GM10266 (cell line): ENCODE data around the gene SLC11A1.

Experiments
- DNase-seq: peaks from one replicate; pipeline ENCODE4 v3.0.0; 2012; ENCODE audit errors: extremely low spot score
- CTCF ChIP-seq: IDR thresholded peaks from 2 replicates; pipeline ENCODE4 v1.5.1; 2012; ENCODE audit warnings: mild to moderate bottlenecking, low read depth; ENCODE audit not compliant: control insufficient read depth, insufficient read depth; ENCODE audit errors: missing control alignments

SLC11A1 gene

GRCh38 chr2:218393750-218394290 is 11.7 kb downstream of the SLC11A1 start:
- no peak for TF ChIP-seq CTCF
- DNase-seq = no peak

- no peak for TF ChIP-seq CTCF
- DNase-seq = no peak
These were observed 12.4 kb downstream of the SLC11A1 start for GRCh38 chr2:218394298-218395089.

GRCh38 chr2:218395090-218395444 is 13.0 kb downstream of the SLC11A1 start:
- TF ChIP-seq CTCF = no peak
- DNase-seq = no peak

GRCh38 chr2:218395456-218395825 is 13.4 kb downstream of the SLC11A1 start:
- no peak for DNase-seq
- no peak for TF ChIP-seq CTCF

GRCh38 chr2:218395826-218396687 is 14.0 kb downstream of the SLC11A1 start:
- TF ChIP-seq CTCF = peak; percentile 81
- peak; percentile 95 for DNase-seq

- TF ChIP-seq CTCF = no peak
- no peak for DNase-seq
These were observed 14.8 kb downstream of the SLC11A1 start for GRCh38 chr2:218396688-218397462.

- TF ChIP-seq CTCF = no peak
- DNase-seq = no peak
These were observed 15.4 kb downstream of the SLC11A1 start for GRCh38 chr2:218397463-218397819.
